GM19438 (cell line): Measurements from ENCODE around the gene BANK1.

Source experiments
- ATAC-seq: cut with Tn5 transposase; IDR thresholded peaks from one replicate; pipeline ENCODE4 v1.9.1; 2021; ENCODE audit warnings: low read depth; ENCODE audit not compliant: unreplicated experiment

Gene BANK1

GRCh38 chr4:101954351-101954750, 163.8 kb downstream of the BANK1 start:
- ATAC-seq: no peak

- ATAC-seq: no peak
Observed at GRCh38 chr4:101954975-101955678, 164.6 kb downstream of the BANK1 start.

DNA sequence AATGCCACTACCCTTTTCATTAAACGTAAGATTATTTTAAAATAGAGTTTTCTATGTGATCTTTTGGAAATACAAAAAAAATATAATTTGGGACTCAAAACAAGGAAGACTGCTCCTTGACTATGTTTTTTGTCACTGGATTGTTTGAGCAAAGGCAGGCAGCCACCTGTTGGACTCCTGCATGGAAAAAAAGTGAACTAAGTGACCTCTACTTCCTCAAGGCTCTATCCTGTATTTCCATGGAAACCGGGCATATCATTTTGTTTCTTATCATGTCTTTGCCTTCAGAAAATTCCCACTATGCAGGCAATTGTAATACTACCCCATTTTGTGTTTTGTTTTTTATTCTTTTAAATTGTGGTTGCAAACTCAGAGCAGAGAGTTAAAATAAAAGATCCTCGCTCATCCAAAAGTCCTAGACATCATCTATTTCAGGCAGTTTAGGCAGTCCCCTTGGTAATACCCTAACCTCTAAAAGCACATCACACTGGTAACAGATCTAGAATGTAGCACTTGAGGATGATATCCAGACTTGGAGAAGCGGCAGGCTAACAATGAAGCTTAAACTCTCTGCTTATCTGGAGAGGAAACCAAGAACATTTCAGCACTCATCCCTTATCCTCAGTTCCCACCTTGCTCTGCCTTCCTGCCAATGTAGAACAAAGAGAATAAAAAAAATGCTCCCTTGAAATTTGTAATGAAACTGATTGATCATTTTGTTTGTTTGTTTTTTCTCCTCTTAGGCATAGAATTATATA, 165.7 kb downstream of the BANK1 start:
- ATAC-seq: no peak

- no peak for ATAC-seq
Observed at GRCh38 chr4:101958547-101958946, 168.0 kb downstream of the BANK1 start.

- no peak for ATAC-seq
Observed at GRCh38 chr4:101960431-101960830, 169.9 kb downstream of the BANK1 start.

- ATAC-seq: no peak
Observed at GRCh38 chr4:101961144-101961543, 170.6 kb downstream of the BANK1 start.

DNA sequence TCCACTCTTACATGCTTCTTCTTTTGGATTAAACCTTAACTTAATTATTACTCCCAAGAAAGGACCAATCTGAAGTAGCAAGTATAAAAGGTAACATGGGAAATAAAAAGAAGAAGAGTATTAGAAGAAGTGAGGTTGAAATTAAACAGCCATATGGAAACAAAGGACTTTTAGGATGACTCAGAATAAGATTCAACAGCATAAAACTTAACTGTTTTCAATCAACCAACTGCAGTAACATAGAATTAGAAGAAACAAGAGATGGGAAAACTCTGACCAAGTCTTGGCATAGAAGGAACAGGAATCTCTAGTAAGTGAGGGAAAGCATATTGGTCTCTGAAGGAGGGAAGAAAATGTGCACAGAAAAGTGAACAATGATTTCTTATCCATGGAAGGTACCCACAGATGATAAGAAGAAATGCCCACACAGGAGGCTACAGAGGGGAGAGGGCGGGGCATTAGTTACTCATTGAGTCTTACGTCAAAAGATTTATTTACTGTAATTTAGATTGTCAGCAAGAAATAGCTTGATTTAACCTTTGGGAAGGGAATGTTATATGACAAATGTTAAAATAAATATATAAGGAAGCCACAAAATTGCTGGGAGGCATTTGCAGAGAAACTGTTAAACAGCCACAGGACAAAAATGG, 177.3 kb downstream of the BANK1 start:
- no peak for ATAC-seq

- no peak for ATAC-seq
Observed at GRCh38 chr4:101968364-101968763, 177.8 kb downstream of the BANK1 start.

DNA sequence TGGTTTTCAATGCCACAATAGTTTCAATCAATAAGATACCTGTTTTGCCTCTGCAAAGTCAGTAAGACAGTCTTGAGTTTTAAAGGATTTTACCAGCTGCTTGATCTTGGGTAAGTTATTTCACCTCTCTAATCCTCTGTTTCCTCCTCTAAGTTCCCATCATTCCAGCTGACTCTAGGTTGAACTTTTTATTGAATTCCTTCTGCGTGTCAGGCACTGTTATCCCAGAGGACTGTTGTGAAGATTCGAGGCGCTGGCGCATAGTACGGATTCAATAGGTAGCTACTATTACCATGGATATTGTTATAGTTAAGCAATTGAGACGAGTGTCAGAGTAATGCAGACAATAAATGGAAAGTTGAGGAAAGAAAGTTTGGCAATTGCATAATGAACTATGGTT, 179.4 kb downstream of the BANK1 start:
- ATAC-seq: no peak

- no peak for ATAC-seq
Observed at GRCh38 chr4:101970547-101971155, 180.1 kb downstream of the BANK1 start.

GRCh38 chr4:101972791-101973190, 182.3 kb downstream of the BANK1 start:
- no peak for ATAC-seq

GRCh38 chr4:101973361-101973760, 182.8 kb downstream of the BANK1 start:
- no peak for ATAC-seq

DNA sequence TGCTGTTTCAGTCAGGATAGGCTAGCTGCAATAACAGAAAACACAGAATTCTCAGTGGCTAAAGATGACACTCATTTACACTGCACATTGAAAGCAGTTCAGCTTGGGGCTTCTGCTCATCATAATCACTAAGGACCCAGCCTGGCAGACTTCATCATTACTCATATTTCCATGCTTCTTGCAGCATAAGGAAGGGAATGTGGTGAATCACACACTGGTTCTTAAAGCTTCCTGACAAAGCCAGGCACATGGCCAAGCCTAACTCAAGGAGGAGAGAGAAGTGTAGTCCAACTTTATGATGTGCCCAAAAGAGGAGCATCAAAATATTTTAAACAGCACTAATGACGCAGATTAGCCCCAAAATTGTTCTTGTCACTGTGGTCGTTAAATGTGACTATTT, 186.5 kb downstream of the BANK1 start:
- no peak for ATAC-seq

GRCh38 chr4:101981756-101982155, 191.2 kb downstream of the BANK1 start:
- no peak for ATAC-seq

DNA sequence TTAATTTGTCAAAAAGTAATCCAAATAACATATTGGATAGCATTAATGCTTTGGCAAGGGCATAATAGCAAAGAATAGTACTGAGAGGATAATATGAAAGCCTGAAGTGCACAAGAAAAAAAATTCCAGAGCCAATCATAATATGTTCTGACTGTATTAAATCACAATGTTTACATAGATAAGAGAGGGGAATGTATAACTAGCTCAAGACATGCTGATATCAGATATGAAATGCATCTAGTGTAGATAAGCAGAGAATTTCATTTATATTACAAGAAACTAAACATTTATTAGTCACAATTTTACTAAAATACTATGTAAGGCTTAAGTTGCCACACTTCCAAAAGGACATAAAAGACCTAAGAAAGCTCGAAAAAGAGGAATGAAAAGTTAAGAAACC, 193.3 kb downstream of the BANK1 start:
- ATAC-seq: no peak

DNA sequence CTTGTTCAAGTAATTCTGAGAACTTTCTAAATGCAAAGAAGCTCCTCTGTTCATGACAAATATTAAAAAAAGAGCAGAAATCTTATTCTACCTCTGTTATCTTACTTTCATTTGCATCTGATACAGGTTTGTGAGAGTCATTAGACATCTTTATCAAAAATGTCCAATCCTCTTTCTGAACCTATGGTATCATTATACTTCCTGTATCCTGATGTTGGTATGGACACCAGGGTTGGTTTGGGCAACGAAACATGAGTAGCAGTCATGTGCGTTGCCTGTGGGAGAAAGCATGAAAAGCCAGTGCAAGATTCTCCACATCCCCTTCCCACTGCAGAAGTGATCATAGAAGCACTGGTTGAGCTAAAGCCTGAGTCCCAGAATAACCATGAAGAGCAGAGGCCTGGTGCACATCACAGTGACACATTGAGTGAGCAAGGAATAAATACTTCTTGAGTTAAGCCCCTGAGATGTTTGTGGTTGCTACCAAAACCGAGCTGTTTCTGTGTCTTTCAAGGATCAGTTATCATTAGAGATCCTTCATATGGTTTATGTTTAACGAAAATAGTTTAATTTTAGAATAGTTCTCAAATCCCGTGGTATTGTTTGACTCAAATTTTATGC, 197.2 kb downstream of the BANK1 start:
- ATAC-seq: peak; percentile 94

GRCh38 chr4:101989551-101989950, 199.0 kb downstream of the BANK1 start:
- ATAC-seq: no peak

- no peak for ATAC-seq
Observed at GRCh38 chr4:101992446-101992845, 201.9 kb downstream of the BANK1 start.

DNA sequence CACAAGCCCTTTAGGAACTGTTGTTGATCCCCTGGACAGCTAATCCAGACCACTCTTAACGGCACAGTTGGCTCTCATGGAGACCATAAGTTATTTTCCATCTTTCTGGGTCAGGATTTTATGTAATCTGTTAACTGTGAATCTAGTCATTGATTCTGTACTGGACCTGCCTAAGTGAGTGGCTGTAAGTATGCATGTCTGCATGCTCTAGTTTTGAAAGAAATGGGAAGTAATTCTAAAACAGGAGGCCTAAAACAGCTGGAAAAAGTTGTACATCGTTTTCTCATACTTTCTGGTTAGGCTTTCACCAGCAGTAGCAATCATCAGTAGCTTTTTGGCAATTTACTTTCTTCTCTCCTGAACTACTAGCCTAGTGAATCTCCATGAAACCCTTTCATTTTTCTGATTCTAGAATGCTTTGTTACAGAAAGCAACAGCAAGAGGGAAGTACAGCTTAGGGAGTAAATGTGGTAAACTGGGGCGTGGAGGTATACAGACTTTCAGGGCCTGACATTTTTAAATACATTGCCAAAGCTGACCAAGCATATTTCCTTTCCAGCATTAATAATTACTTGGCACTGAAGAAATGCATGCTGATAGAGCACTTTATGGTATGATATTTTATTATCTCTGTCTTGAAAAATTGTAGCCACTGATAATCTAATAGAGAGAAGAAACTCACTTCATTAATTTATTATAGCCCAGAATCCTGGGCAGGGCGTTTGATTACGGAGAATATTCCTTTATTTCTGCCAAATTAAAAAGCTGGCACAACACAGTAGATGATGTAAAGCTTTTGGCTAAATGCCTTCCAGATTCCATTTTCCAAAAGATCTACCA, 202.7 kb downstream of the BANK1 start:
- no peak for ATAC-seq
